ENCODE results near the gene ADCYAP1R1.

- TF ChIP-seq MXI1 (conservative IDR thresholded peaks at IDR 0.05; ENCODE audit: poor library complexity, severe bottlenecking) (no peak), CTCF (IDR thresholded peaks at IDR 0.05; ENCODE audit: poor library complexity, severe bottlenecking) (no peak), POLR2AphosphoS5 (IDR thresholded peaks at IDR 0.05) (no peak), RAD21 (conservative IDR thresholded peaks at IDR 0.05) (no peak)
These were observed 108.8 kb downstream of the ADCYAP1R1 start for GRCh38 chr7:31160941-31161340.

Measured in neural cell (in vitro differentiated cells).